ENCODE measurements around the gene FOXO6.

DNA sequence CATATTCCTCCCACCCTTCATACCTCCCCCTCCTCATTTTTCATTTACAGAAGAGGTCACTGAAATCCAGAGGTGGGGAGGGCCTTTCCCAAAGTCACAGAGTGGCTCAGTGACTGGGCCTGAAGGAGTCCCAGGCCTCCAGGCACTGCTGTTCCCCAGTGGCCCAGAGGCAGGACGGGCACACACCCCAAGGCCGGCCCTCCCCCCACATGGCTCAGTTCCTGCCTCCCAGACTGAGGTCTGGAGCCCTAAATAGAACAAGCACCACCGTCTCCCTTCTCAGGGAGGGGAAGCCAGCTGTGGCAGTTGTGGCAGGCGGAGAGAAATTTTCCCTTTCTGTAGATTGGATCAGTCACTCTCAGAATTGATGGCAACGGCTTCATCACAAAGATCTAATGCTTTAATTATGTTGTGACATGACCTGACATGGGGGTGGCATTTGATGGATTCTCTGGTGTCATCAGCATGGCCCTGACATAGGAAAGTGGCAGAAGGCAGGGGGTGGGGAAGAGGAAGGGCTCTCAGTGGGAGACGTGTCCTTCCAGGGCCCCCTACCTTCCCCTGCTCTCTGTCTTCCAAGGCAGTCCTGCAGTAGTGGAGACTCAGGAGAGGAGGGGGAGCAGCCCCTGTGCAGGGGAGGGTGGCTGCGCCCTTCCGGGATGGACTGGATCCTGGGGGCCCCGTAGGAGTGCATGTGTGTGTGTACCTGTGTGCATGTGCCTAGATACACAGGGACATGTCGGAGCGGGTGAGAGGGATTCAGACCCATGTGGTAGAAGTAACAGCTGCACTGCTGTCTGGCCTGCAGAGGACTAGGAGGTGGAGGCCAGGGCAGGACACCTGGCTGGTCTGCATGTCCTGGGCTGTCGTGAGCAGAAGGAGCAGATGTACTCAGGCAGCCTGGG lies 41.2 kb upstream of the FOXO6 start:
- TF ChIP-seq CTCF (IDR thresholded peaks at IDR 0.05) (no peak), POLR2A (IDR thresholded peaks at IDR 0.05) (no peak), EP300 (IDR thresholded peaks at IDR 0.05) (no peak)

Measured in tibial nerve (tissue), 4 donors.